Measurements from ENCODE around the gene GPC6.

Gene GPC6

DNA sequence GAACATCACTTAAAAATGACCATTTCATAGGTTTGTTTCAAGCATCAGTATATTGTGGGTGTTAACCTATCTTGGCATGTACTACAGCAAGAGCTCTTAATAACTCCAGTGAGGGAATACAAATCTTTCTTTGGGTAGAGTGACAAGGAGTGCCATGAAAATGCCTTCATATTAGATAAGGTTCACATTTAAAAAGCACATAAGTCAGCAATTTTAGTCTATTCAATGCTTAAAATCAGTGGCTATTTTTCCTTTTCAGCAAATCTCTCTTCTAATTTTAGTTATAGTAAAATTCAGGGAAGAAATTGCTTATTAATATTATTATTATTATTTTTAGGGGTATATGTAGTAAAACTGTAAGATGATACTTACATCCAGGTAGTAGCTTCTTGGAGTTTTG is 291.1 kb downstream of the GPC6 start:
- DNase-seq: no peak

DNA sequence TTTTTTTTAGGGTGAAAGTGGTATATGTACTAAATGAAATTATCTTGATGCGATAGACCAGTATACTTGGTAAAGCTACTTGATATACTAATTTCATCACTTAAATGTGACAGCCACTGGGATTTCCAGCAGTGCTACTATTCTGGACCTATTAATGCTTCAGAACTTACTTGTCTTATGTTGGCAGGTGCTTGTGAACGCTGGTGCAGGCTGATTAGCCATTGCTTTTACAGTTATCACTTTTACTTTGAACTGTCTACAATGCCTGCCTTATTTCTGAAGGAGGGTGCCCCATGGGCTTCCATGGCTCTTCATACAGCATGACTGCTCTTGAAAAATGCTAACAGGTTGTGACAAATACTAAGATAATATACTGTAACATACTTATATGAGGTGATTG is 294.7 kb downstream of the GPC6 start:
- DNase-seq: no peak

DNA sequence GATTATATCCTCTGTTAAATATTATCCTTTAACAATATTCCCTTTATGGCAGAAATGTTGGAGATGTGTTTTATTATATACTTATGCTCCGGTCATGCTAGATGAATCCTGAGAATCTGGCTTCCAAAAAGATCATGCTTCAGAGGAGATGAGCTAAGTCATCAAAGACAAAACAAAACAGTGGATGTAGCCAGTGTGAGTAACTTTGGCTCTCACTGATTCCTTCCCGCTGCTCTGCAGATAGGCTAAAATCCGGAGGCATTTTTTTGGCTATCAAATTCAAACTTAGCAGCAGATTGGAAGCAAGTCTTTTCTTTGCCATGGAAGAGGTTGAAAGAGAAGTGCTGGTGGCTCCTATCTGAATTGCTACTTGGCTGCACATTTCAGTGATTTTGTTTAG is 295.9 kb downstream of the GPC6 start:
- no peak for DNase-seq

DNA sequence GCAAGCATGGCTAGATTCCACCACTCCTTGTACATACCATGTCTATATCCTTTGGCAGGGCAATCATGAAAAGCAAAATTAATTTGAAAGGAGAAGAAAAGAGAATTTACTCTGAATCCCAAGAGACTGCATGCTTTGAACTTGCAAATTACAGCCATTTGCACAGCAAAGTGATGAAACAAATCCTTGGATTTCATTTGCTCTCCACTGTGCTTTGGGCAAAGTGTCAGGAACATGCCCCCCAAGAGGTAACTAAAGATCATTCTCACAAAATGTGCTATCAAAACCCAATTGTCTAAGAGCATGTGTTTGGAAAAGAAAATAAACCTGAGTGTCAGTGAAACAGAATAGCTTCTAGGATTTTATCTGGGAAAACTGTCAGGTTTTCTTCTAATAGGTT is 298.5 kb downstream of the GPC6 start:
- DNase-seq: no peak

DNA sequence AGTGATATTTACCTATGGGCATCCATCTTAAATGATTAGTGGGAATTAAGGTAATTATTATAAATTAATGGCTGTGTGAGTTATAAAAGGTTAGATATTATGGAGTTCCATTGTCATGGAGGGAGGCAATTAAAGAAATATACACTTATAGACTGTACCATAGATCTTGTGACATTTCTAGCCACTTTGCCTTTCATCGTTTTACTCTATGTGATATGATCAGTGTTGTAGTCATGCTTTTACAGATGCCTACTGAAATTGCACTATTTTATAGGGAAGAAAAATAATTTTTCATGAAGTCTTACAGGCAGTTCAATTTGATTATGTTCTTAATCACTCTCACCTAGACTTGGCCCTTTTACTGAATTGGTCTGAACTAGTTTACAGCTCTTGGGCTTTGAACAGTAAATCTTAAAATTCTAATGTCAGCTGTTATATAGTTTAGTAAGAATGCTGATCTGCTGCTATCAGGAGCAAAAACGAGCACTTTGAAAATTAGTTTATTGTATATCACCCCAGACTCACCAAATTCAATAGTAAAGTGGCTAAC is 301.2 kb downstream of the GPC6 start:
- no peak for DNase-seq

DNA sequence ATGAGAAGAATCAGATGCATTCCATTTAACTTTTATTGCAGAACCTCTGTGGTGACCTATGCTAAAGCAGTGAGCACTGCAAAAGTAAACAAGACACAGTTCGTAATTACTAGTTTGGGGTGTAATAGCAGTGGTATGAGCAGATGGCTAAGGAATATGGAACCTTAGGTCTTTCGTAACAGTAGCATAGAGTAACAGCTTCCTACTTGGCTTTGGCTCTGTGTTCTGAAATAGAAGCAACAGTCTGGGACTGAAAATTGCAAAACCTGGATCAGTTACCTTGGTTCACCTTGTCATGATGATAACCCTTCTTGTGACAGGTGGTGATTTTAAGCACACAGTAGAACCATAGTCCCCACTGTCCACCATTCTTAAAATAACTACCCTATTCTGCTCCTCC is 303.4 kb downstream of the GPC6 start:
- no peak for DNase-seq

DNA sequence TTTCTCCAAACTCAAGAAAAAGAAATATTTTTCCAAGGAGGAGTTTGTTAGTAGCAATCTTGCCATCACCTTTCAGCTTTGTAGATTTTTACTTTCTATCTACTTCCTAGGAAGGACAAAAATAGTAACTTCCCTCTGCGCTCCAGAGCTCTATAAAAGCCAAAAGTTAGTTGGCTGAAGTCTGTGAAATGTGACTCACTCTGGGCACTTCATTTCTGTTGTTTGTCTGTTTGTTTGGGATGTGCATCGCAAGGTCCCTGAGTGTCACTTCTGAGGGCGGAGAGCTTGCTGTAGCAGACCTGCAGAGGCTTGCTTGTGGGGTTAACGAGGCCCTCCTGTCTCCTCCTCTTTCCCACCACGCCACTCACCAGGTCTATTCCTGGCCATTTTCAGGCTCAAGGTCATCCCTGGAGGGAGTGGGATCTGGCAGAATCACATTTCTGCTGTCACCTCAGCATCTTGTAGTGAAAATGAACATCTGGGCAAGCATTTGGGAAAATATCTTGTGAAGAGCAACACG is 307.6 kb downstream of the GPC6 start:
- DNase-seq: no peak

DNA sequence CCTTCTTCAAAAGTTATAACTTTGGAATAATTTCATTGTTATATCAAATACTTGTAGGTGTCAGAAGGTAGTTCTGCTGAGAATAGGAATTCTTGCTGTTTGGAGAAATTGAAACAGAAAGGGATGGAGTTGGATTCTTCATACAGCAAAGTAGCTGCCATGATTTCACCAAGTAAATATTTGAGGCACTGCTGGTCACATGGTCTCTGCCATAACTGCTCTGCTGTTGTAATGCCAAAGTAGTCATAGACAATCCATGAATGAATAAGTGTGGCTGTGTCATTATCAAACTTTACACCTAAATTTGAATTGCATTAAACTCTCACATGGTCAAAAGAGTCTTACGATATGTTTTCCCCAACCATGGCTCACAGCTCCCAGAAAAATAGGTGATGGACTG is 308.6 kb downstream of the GPC6 start:
- no peak for DNase-seq

DNA sequence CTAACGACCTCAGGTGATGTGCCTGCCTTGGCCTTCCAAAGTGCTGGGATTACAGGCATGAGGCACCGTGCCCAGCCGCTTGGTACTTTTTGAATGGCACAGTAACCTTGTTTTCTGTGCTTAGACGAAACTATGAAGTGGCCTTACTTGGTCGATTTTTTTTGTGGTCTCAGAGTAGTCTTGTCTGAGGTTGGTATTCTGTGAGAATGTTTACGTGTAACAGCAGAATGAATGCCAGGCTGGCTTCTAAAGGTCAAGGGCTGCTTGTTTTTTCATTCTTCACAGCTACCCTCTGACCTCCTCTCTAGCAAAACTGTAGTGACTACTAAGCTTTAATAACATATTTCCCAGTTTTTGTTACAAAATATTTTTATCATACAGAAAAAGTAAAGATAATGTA is 313.3 kb downstream of the GPC6 start:
- no peak for DNase-seq

DNA sequence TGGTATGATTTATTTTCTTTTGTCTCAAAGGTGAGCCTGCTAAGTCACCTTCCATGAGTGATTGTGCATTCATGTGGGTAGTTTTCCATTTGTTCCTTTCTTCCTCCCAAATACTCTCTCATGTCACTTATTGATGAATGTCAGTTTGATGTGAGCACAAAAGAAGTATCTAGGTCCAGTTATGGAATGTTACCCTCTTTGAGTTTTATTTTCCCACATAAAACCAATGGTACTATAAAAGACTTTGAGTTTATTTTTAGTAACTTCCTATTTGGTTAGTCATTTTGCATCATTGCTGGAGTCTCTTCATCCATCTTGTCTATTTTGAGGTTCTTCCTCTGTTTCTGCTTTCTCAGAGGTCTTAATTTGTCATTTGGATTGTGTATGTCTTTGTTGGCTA is 321.3 kb downstream of the GPC6 start:
- DNase-seq: no peak

DNA sequence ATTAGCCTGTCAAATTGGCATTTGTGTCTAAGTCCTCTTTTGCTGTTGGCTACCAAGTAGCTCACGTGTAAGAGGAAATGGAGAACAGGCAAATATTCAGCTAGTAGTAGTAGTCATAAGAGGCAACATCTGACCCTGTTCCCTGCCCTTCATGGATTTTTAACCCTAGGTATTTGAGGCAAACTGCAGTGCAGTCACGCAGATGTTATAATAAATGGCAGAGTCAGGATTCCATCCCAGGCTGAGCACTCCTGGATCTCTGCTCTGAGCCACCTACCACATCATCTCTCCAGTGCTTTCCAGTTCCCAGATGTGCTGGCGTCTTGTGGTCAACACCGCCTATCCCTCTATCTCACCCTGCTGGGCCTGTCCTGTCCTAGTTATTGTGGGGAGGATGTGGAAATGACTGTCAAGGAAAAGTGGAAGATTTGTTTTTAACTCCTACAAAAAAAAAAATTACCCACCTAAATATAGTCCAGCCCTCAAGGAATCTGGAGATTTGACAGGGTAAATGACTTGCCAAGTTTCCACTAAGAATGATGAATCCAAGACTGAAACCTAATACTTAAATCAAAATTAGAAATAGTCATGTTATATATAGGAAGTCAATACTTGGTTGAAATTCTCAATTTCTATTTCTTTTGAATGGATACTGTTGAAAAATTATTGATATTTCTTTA is 322.9 kb downstream of the GPC6 start:
- no peak for DNase-seq

DNA sequence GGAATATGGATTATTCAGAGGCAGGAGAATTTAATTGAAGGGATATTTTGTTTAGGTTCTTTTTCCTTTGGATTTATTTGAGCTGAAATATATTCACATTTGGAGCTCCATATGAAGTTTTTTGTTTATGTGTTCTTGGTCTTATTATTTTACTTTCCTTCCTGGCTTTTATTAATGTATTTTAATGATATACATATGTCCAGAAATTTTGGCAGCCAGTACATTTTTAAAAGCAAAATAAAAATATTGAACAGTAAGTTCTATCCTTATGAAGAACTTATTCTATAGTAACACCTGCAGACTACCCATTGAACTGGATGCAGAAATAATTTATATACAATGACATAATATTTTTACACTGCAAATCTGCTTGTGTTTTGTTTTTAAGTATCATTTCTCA is 323.6 kb downstream of the GPC6 start:
- no peak for DNase-seq

DNA sequence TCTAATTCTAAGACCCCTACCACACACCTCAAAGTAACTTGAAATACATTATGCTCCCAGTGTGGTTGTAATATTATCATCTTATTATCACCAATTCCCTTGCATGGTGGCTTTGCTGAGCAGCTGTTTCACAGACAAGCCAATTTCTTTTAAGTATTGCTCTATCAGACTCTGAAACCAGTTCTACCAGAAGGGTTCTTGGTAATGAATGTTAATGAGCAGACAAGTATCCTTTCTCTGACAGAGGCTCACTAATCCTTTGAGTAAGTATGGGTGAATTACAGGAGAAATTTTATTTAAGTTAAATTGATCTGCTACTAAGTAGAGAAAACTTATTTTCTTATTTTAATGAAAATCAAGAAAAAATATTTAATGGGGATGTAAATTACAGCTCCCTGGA is 326.0 kb downstream of the GPC6 start:
- no peak for DNase-seq

DNA sequence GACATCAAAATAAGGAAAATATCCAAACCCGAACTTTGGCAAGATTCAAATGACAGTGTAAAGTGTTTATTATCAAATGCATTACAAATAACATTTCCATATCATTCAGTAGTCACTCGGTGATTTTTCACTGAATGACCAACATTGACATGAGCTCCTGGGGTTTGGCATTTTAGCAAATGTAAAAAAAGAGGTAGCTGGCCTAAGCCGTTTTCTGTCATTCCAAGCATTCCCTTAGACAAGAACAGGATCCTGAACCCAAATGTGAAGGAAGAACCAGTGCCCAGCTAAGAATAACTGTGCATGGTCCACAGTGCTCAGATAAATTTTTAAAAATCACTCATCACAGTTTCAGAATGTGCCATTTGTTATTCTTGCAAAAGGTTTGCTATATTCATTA is 327.9 kb downstream of the GPC6 start:
- DNase-seq: no peak

DNA sequence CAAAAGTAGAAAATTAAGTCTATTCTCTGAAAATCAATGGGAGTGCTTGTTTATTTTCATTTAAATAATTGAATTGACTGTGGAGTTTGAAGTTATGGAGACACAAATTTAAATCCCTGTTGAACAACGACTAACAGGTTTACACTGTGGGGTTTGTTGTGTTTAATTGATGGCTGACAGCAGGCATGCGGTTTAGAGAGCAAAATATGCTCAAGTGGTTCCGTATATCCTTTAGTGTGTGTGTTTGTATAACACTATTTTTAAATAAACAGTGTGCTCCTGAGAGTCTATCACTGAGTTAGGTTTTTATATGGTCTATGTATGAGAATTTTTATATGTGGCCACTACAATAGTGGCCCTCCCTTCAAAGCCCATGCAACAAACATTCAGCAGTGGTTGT is 332.0 kb downstream of the GPC6 start:
- no peak for DNase-seq

DNA sequence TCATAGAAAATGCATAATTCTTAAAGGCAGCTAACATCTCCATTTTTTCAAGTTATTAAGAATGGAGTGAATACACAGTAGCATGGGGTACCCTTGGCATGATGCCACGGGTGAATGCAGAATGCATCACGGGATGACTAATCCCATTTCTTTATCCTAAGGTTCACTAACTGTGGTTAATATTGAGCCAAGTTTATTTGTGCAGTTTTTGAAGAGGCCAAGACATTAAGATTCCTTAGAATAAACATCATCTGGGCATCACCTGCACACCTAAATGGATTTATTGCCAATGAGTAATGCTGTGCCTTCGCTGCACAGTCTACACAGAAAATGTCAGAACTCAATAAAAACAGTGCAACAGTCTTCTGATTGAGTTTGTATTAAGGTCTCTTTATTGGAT is 333.1 kb downstream of the GPC6 start:
- DNase-seq: no peak

DNA sequence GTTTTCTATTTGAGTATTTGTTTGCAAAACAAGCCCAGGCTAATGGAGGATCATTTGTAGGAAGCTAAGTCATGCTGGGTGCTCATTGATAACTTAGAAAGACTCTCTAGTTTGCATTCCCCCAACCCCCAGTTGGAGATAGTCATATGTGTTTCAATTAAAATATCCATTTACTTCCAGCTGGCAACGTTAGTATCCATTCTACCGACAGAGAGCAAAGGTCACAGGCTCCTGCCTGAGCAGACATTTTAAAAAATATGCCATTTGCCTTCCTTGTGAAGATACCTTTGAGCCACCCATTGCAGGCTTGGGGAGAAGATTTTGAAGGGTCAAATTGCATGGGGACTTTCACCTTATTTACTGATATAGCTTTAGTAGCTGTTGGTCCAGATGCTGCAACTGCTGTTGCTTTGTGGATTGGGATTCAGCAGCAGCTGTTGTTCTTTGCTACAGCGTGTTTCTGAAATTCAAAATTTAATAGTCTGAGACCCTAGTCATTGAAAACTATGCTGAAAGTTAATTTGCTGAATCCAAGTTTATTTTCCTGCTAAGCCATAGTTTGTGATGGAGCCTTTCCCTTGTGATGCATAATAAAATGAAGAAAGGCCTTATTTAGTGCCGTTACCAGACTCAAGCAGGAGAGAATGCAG is 335.1 kb downstream of the GPC6 start:
- no peak for DNase-seq

DNA sequence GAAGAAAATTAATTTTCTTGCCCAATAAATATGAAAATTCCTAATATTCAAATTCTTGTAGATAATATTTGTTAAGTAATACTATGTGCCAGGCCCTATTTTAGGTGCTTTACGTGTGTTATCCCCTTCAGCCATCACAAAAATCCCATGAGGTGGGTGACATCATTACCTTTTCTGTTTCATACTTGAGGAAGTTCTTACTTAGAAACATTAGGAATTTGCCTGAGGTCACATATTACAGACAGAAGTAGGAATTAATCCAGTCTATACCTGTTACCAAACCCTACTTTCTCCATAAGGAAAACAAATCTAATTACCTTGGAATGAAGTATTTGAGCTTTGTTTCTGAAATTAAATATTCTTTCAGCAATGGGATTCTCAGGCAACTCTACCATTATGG is 336.1 kb downstream of the GPC6 start:
- DNase-seq: no peak

DNA sequence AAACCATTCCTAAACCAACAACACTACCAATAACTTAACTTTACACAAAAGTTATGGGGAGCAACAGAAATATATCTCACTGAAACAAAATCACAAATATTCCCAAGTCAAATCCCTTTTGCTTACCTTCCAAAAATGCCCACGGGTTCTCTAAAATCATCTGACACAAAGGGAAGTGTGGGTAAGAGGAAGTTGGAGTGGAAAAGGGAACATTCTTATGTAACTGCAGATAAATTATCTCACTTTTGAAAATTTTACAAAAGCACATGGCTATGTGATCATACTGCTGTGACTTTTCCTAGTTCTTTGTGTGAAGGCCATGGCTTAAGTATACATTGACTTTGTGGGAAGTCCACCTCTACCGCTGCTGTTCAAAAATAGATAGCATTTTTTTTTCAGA is 350.5 kb downstream of the GPC6 start:
- no peak for DNase-seq

DNA sequence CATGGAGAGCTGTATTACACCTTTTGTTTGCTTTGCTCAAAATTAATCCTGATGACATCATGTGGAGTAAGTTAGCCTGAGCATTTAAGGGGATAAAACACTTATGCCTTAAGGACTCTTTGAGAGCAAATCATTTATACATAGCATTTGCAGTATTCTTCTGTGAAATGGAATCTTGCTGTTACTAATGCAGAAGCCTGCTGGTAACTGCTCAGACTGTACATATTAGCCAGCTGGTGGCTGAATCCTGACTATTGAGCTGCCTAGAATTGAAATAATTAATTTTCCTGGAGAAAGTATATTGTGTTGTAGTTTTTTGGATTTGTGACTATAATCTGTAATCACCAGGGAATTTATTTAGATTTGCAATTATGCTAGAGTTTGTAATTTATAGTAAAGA is 363.2 kb downstream of the GPC6 start:
- DNase-seq: no peak

DNA sequence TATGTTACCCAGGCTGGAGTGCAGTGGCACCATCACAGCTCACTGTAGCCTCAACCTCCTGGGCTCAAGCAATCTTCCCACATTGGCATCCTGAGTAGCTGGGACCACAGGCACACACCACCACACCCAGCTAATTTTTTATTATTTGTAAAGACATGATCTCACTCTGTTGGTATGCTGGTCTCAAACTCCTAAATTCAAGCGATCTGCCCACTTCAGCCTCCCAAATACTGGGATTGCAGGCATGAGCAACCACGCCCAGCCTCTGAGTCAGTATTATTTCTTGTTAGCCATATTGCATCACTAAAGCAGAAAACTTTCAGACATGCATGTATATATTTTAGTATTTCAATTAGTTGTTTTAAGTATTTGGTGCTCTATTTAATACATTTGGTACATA is 376.4 kb downstream of the GPC6 start:
- DNase-seq: no peak

DNA sequence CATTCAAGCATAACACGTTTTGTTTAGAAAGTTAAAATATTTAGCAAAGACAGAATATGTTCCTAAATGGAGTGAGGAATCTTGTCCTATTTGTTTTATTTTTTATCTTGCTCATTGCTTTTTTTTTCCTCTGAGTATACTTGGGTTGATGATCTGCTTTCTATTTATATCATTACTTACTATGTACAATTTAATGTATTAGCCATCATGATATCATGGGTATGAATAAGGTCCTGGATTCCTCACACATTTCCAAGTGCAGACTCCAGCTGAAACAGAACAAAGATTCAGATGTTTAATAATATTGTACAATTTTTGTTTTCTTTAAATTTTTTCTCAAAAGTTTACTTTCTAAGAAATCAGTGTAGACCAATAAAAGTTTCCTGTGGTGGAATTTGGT is 388.2 kb downstream of the GPC6 start:
- DNase-seq: no peak

DNA sequence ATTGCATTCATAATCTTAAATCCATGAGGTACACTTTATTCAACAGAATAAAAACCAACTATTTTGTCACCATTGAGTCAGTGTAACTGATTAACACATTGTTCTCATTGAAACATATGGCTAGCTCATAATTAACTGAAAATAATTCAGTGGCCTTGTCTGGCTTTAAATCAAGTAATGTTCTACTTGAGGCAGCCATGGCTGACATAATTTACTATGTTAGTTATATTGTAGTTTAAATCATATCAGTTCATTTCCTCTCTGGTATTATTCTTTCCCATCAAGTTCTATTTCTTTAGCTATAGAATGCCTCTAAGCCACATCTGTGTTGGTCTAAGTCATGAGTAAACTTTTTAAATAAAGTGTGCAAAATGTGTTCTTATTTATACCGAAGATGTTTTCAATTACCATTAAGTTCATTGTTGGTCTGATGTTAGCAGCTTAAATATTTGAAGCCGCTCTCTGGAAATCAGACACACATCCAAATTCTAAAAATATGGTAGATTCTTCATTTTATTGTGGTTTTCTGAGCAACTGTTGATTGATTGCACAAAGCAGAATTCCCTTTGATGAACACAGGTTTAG is 393.7 kb downstream of the GPC6 start:
- no peak for DNase-seq

DNA sequence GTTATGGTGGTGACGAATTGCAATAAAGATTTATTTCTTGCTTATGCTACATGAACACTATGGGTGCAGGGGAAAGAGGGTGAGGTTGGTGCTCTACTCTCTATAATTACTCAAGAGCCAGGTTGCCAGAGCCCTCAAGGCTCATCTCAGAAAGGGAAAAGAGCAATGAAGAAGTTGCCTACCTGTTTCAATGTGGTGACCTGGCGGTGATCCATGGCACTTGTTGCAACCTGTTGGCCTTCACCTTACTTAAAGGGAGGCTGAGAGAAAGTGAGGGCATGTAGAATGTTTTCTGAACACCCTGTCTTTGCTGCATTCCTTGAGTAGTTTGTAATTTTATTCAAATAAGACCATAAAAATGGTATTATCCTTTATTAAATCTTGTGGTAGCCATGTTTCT is 394.4 kb downstream of the GPC6 start:
- DNase-seq: no peak
